ENCODE results near the gene PLEKHB2. TPM values are rescaled to one million over a fixed set of nuclear protein-coding genes. Genes with fewer than 3 reads are reported as not detected.

The PLEKHB2 gene
- total and polyA plus RNA-seq, 2 of the 8 experiments (the other 6 are each of a cell fraction or from before 2014, with no cell fraction given): 42.4 to 54.8 TPM

DNA sequence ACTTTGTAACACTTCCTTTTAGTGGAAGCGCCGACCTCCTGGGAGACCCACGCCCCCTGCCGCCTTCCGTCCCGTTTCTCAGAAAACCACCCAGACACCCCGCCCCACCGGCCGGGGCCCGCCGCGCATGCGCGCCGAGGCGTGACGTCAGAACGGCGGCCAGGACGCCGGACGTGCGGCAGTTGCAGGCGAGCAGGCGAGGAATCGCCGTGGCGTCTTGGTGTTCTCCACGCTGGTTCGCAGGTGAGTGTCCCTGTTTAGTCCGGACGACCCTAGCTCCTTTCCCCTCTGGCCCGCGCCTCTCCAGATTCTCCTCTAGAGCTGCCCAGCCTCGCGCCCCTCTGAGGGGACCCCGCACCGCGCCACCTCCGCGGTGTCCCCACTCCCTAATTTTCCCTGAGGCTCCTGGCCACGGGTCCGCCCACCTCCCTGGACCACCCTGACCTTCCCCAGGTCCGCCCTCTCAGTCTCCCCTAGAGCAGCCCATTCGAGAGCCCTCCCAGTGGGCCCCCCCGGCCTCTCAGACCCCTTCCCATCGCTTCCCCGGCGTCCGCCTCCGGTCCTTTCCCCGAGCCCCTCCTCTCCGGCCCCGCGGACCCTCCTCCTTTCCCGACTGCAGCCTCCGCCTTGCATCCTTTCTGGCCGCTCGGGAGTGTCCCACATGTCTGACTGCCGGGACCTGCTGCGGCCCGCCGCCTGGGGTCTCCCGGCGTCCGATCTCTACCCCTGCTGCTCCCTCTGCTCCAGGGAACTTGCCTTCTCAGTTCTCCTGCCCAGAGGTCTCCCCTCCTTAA, at the start of gene PLEKHB2 (continued):
- TF ChIP-seq EZH2 (IDR thresholded peaks at IDR 0.05; ENCODE audit: low read depth, low read length, severe bottlenecking) (no peak), USF2 (IDR thresholded peaks at IDR 0.05; ENCODE audit: low read length) (no peak), KDM5A (IDR thresholded peaks at IDR 0.05; ENCODE audit: low read length) (no peak), SIX5 (IDR thresholded peaks at IDR 0.05; ENCODE audit: low read depth, low read length) (no peak), BRCA1 (IDR thresholded peaks at IDR 0.05; ENCODE audit: low read depth, low read length) (no peak), HDAC6 (IDR thresholded peaks at IDR 0.05; ENCODE audit: low read depth, low read length) (no peak), SRF (IDR thresholded peaks at IDR 0.05; ENCODE audit: low read depth, low read length) (no peak), PHF8 (conservative IDR thresholded peaks at IDR 0.05; ENCODE audit: low read depth, low read length) (peak; percentile 85), CEBPB (IDR thresholded peaks at IDR 0.05; ENCODE audit: low read depth, low read length) (no peak), CBX8 (IDR thresholded peaks at IDR 0.05; ENCODE audit: borderline replicate concordance, low read depth, low read length) (no peak), RAD21 (IDR thresholded peaks at IDR 0.05 in 1 of 2, conservative IDR thresholded peaks at IDR 0.05 in 1 of 2; ENCODE audit: low read depth in 2 of 2, low read length in 2 of 2) (0 out of 4 replicates have a peak, but pooled peaks of 1 of the 2 experiments have one; percentile 1), RBBP5 (IDR thresholded peaks at IDR 0.05; ENCODE audit: borderline replicate concordance, low read depth, low read length) (peak; percentile 67; the same call in 1 of the 2 replicates), CHD2 (IDR thresholded peaks at IDR 0.05; ENCODE audit: low read length) (no peak), SP4 (IDR thresholded peaks at IDR 0.05; ENCODE audit: low read length) (no peak), SP2 (IDR thresholded peaks at IDR 0.05; ENCODE audit: low read length) (no peak), ASH2L (IDR thresholded peaks at IDR 0.05; ENCODE audit: low read length) (peak; percentile 65), RNF2 (IDR thresholded peaks at IDR 0.05; ENCODE audit: borderline replicate concordance, low read depth, low read length, missing control alignments, poor library complexity, severe bottlenecking) (no peak), SP1 (IDR thresholded peaks at IDR 0.05; ENCODE audit: low read depth, low read length) (no peak; the same call in 1 of the 2 replicates), EP300 (IDR thresholded peaks at IDR 0.05; ENCODE audit: borderline replicate concordance in 1 of 2, low read depth in 2 of 2, low read length in 2 of 2) (no peak; a peak in 1 of 3 replicates), ZNF274 (IDR thresholded peaks at IDR 0.05; ENCODE audit: borderline replicate concordance, extremely low read depth, low read length) (no peak), CTBP2 (IDR thresholded peaks at IDR 0.05; ENCODE audit: borderline replicate concordance, insufficient read depth, insufficient read length, low read length) (peak; percentile 61)
- TF ChIP-seq, protein P1, sequence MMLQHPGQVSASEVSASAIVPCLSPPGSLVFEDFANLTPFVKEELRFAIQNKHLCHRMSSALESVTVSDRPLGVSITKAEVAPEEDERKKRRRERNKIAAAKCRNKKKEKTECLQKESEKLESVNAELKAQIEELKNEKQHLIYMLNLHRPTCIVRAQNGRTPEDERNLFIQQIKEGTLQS (IDR thresholded peaks at IDR 0.05; ENCODE audit: insufficient read depth, low read depth, low read length): no peak
